HepG2 (cell line): Measurements from ENCODE around the gene PRSS3. TPM values are rescaled to one million over a fixed set of nuclear protein-coding genes. Genes with fewer than 3 reads are reported as not detected.

ENCODE experiments used
- ARID2 ChIP-seq: sonication (generic); formaldehyde crosslinking; IDR thresholded peaks from 2 replicates; pipeline ENCODE4 v1.8.1; 2022; ENCODE audit warnings: mild to moderate bottlenecking, missing genetic modification reagents, borderline replicate concordance
- BRD4 ChIP-seq: sonication (generic); formaldehyde crosslinking; IDR thresholded peaks from 2 replicates; pipeline ENCODE4 v1.4.0; 2020; ENCODE audit warnings: missing genetic modification reagents
- FOXA1 ChIP-seq, 2 experiments: fragments of 450-650 bp in 1 of 2; sonication (generic) in 1 of 2; formaldehyde crosslinking in 1 of 2; IDR thresholded peaks; 2 replicates each; pipeline versions ENCODE4 v1.4.0 to v1.6.1; 2016 to 2020; ENCODE audit warnings: missing genetic modification reagents in 1 of 2
- HOXA9 ChIP-seq: sonication (generic); formaldehyde crosslinking; IDR thresholded peaks from 2 replicates; pipeline ENCODE4 v1.8.1; 2022; ENCODE audit warnings: missing genetic modification reagents, mild to moderate bottlenecking, moderate library complexity, borderline replicate concordance
- MXD1 ChIP-seq: sonication (generic); formaldehyde crosslinking; IDR thresholded peaks from 2 replicates; pipeline ENCODE4 v1.4.0; 2020; ENCODE audit warnings: mild to moderate bottlenecking, missing genetic modification reagents
- MXI1 ChIP-seq: IDR thresholded peaks from 3 replicates; pipeline ENCODE4 v1.6.1; 2012; ENCODE audit warnings: low read depth, low read length, inconsistent platforms, borderline replicate concordance
- RBM39 ChIP-seq: fragments of 200-400 bp; formaldehyde crosslinking; IDR thresholded peaks from one replicate; pipeline ENCODE4 v1.6.1; 2018; ENCODE audit warnings: antibody characterized with exemption, mild to moderate bottlenecking, low read depth, low read length; ENCODE audit not compliant: poor library complexity, severe bottlenecking
- SAFB2 ChIP-seq: sonication (generic); formaldehyde crosslinking; IDR thresholded peaks from 2 replicates; pipeline ENCODE4 v1.5.1; 2020; ENCODE audit warnings: missing genetic modification reagents, low read depth, mild to moderate bottlenecking, borderline replicate concordance
- SAP130 ChIP-seq: IDR thresholded peaks from 2 replicates; pipeline ENCODE4 v1.6.1; 2016; ENCODE audit warnings: low read depth
- SKIL ChIP-seq: sonication (generic); formaldehyde crosslinking; IDR thresholded peaks from 2 replicates; pipeline ENCODE4 v1.8.0; 2022; ENCODE audit warnings: missing genetic modification reagents, mild to moderate bottlenecking, moderate library complexity, borderline replicate concordance
- SSRP1 ChIP-seq: IDR thresholded peaks from 2 replicates; pipeline ENCODE4 v1.6.1; 2016; ENCODE audit warnings: control low read depth
- TBX2 ChIP-seq: sonication (generic); formaldehyde crosslinking; IDR thresholded peaks from 2 replicates; pipeline ENCODE4 v1.5.0; 2020; ENCODE audit warnings: missing genetic modification reagents, mild to moderate bottlenecking, borderline replicate concordance
- ZNF501 ChIP-seq: sonication (generic); formaldehyde crosslinking; IDR thresholded peaks from 2 replicates; pipeline ENCODE4 v1.5.1; 2020; ENCODE audit warnings: mild to moderate bottlenecking, moderate library complexity, missing genetic modification reagents
- ZNF850 ChIP-seq: sonication (generic); formaldehyde crosslinking; conservative IDR thresholded peaks from 2 replicates; pipeline ENCODE4 v1.9.0; 2021; ENCODE audit warnings: mild to moderate bottlenecking, missing genetic modification reagents
- ZNF883 ChIP-seq: sonication (generic); formaldehyde crosslinking; IDR thresholded peaks from 2 replicates; pipeline ENCODE4 v1.5.1; 2020; ENCODE audit warnings: mild to moderate bottlenecking, missing genetic modification reagents; ENCODE audit errors: not compliant biosample characterization
- polyA plus RNA-seq, 8 experiments: library from polyadenylated mRNA; depleted of rRNA in 3 of 8; stranded (reverse) in 7 of 8; unstranded in 1 of 8; fragments of >200 nt; fragmentation: Illumina TruSeq in 4 of 8; extraction: Trizol in 4 of 8; gene quantifications; 2 replicates each; pipeline versions ENCODE4 v1.2.1 to v1.2.3, GENCODE V29; 2011 to 2016; ENCODE audit warnings: low read depth in 4 of 8, missing spikeins in 1 of 8, mixed read lengths in 1 of 8; ENCODE audit not compliant: insufficient read depth in 1 of 8
- total RNA-seq, 5 experiments: library from RNA; depleted of rRNA; stranded (reverse); fragments of >200 nt; fragmentation: Illumina TruSeq; extraction: Trizol; gene quantifications; 2 replicates each; pipeline ENCODE4 v1.2.3, GENCODE V29; 2016; ENCODE audit warnings: low read depth in 1 of 5

The PRSS3 gene
- total and polyA plus RNA-seq, 2 of the 13 experiments (the other 11 are each of a cell fraction or from before 2014, with no cell fraction given), result not detected

- TF ChIP-seq SKIL (CRISPR knock-in tag) (no peak), ZNF501 (no peak), HOXA9 (CRISPR knock-in tag) (no peak), ZNF850 (no peak), TBX2 (no peak), SSRP1 (CRISPR knock-in tag) (no peak), MXD1 (CRISPR knock-in tag) (no peak), BRD4 (CRISPR knock-in tag) (no peak), ZNF883 (CRISPR knock-in tag) (no peak), RBM39 (no peak), FOXA1 (IDR thresholded peaks at IDR 0.05) (no peak), FOXA1 (CRISPR knock-in tag; IDR thresholded peaks at IDR 0.05) (no peak), MXI1 (no peak), ARID2 (no peak), SAP130 (CRISPR knock-in tag) (no peak), SAFB2 (no peak)
- TF ChIP-seq, all 625 proteins: peak for 0
These were observed 13.6 kb upstream of the PRSS3 start (continued) for GRCh38 chr9:33781736-33782135.
